Panc1 (cell line): ENCODE results near the gene SPACA7. TPM values are rescaled to one million over a fixed set of nuclear protein-coding genes. Genes with fewer than 3 reads are reported as not detected.

ENCODE experiments used
- ATAC-seq: fragments of 200-7000 bp; cut with Tn5 transposase; 2 replicates; pipeline ENCODE4 v1.9.1; 2020; ENCODE audit warnings: mild to moderate bottlenecking, moderate library complexity
- BruUV-seq: library from RNA; stranded (reverse); fragments of 400-500 nt; replicated peaks from 2 replicates; lab custom pipeline; 2021; lab: Mats Ljungman, UMichigan
- CTCF ChIA-PET: fragments of 300-600 bp; sonication (Branson Sonifier 250); formaldehyde crosslinking; loops from one replicate; lab custom pipeline; 2022; ENCODE audit warnings: antibody characterized with exemption; lab: Charles Lee
- POLR2A ChIA-PET: fragments of 300-600 bp; sonication (Branson Sonifier 250); formaldehyde crosslinking; loops from one replicate; lab custom pipeline; 2022; ENCODE audit warnings: antibody characterized with exemption; lab: Charles Lee
- DNase-seq: peaks from one replicate; pipeline ENCODE4 v3.0.0-alpha.2; 2010; ENCODE audit warnings: low read depth, low spot score
- H3K27ac ChIP-seq: 2 replicates; pipeline ENCODE4 v1.5.1; 2011; ENCODE audit warnings: mild to moderate bottlenecking, low read length, inconsistent platforms
- H3K27me3 ChIP-seq: fragments of 200-500 bp; sonication (Bioruptor generic); 2 replicates; pipeline ENCODE4 v1.6.0; 2014; ENCODE audit warnings: low read length, inconsistent platforms; ENCODE audit not compliant: control insufficient read depth, insufficient read depth
- H3K36me3 ChIP-seq: fragments of 200-500 bp; sonication (Bioruptor generic); 2 replicates; pipeline ENCODE4 v1.5.1; 2014; ENCODE audit warnings: inconsistent platforms, mild to moderate bottlenecking, low read length, moderate library complexity; ENCODE audit not compliant: control insufficient read depth, insufficient read depth
- H3K4me1 ChIP-seq: 2 replicates; pipeline ENCODE4 v1.5.1; 2011; ENCODE audit warnings: inconsistent platforms, mild to moderate bottlenecking, low read length, moderate library complexity; ENCODE audit not compliant: control insufficient read depth, insufficient read depth
- H3K4me3 ChIP-seq, 2 experiments: 2 replicates each; pipeline ENCODE4 v1.5.1; 2011 to 2012; ENCODE audit warnings: low read depth in 2 of 2, low read length in 2 of 2, mild to moderate bottlenecking in 2 of 2, inconsistent platforms in 1 of 2, moderate library complexity in 1 of 2
- H3K9me3 ChIP-seq: fragments of 200-500 bp; sonication (Bioruptor generic); 2 replicates; pipeline ENCODE4 v1.5.1; 2014; ENCODE audit warnings: low read depth, mild to moderate bottlenecking, inconsistent platforms, low read length, moderate library complexity; ENCODE audit not compliant: control insufficient read depth, insufficient read depth
- POLR2AphosphoS5 ChIP-seq: IDR thresholded peaks from 2 replicates; pipeline ENCODE4 v1.6.1; 2012; ENCODE audit warnings: mild to moderate bottlenecking, low read depth, low read length, moderate library complexity
- SIN3A ChIP-seq: IDR thresholded peaks from 2 replicates; pipeline ENCODE4 v1.6.1; 2012; ENCODE audit warnings: low read depth, mild to moderate bottlenecking, low read length, moderate library complexity, borderline replicate concordance; ENCODE audit not compliant: insufficient read depth
- TCF7L2 ChIP-seq: IDR thresholded peaks from 2 replicates; pipeline ENCODE4 v1.6.1; 2011; ENCODE audit warnings: mild to moderate bottlenecking, low read depth, low read length, inconsistent platforms
- in situ Hi-C: cut with HindIII; loops from 2 replicates; pipeline ENCODE4 v1.10.0; 2016; ENCODE audit warnings: low sequenced_read_pairs, low pct_unique_long_range_greater_than_20kb
- intact Hi-C: fragments of 100-400 bp; cut with micrococcal nuclease; formaldehyde crosslinking; loops from one replicate; pipeline ENCODE4 v1.10.0; 2022; ENCODE audit not compliant: unreplicated experiment
- total RNA-seq: library from RNA; stranded (reverse); gene quantifications from one replicate; pipeline ENCODE4 v1.2.1, GENCODE V29; 2021; ENCODE audit not compliant: unreplicated experiment
- TF ChIP-seq, protein P1 (sequence below): fragments of 450-650 bp; IDR thresholded peaks from 2 replicates; pipeline ENCODE4 v1.5.1; 2017; ENCODE audit warnings: mild to moderate bottlenecking
- TF ChIP-seq, protein P2 (sequence below), 2 experiments: IDR thresholded peaks; 2 replicates each; pipeline ENCODE4 v1.6.1; 2011 to 2012; ENCODE audit warnings: low read depth in 2 of 2, control low read depth in 1 of 2, low read length in 1 of 2, mild to moderate bottlenecking in 1 of 2, moderate library complexity in 1 of 2; ENCODE audit not compliant: insufficient read depth in 1 of 2

The SPACA7 gene
- total RNA-seq, 1 experiment from 2014 or later, result not detected

DNA sequence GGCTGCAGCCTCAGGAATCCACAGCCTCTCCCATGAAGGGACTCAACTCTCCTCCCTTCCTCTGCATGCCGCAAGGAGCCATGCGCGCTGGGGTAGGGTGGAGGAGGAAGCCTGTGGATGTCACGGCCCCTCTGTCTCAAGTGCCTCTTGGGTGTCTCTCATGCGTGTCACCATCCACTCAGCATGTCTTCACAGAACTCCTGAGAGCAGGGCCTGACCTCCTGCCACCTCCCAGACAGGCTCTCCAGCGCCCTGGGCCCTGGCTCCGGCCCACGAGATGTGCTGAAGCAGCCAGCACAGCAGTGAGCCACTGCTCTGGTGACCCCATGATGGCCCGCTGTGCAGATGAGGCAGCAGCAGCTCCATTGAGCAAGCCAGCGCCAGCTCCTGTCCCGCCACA lies 25.9 kb upstream of the SPACA7 start:
- H3K9me3 ChIP-seq, result no peaks in the 10 kb centered on the region
- no peaks in the 10 kb centered on the region for H3K4me1 ChIP-seq
- H3K4me3 ChIP-seq, result no peak overlapping the region
- DNase-seq, result no peak
- BruUV-seq, result no TSS peak
- H3K27ac ChIP-seq, result no peak overlapping the region
- no peaks in the 10 kb centered on the region; the same call in 1 of the 2 replicates for H3K27me3 ChIP-seq
- no peaks in the 10 kb centered on the region for H3K36me3 ChIP-seq
- ChIA-PET CTCF (no interaction called here), POLR2A (no interaction called here)
- intact Hi-C loops, result loop anchor here (10.0 kb wide), 1 partner anchor 95 kb away; no protein-coding TSS in a partner anchor
- in situ Hi-C loops, result no loop called here
- TF ChIP-seq POLR2AphosphoS5 (no peak), SIN3A (no peak), TCF7L2 (no peak)
- TF ChIP-seq, protein P1, sequence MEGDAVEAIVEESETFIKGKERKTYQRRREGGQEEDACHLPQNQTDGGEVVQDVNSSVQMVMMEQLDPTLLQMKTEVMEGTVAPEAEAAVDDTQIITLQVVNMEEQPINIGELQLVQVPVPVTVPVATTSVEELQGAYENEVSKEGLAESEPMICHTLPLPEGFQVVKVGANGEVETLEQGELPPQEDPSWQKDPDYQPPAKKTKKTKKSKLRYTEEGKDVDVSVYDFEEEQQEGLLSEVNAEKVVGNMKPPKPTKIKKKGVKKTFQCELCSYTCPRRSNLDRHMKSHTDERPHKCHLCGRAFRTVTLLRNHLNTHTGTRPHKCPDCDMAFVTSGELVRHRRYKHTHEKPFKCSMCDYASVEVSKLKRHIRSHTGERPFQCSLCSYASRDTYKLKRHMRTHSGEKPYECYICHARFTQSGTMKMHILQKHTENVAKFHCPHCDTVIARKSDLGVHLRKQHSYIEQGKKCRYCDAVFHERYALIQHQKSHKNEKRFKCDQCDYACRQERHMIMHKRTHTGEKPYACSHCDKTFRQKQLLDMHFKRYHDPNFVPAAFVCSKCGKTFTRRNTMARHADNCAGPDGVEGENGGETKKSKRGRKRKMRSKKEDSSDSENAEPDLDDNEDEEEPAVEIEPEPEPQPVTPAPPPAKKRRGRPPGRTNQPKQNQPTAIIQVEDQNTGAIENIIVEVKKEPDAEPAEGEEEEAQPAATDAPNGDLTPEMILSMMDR, result no peak
- TF ChIP-seq, protein P2, sequence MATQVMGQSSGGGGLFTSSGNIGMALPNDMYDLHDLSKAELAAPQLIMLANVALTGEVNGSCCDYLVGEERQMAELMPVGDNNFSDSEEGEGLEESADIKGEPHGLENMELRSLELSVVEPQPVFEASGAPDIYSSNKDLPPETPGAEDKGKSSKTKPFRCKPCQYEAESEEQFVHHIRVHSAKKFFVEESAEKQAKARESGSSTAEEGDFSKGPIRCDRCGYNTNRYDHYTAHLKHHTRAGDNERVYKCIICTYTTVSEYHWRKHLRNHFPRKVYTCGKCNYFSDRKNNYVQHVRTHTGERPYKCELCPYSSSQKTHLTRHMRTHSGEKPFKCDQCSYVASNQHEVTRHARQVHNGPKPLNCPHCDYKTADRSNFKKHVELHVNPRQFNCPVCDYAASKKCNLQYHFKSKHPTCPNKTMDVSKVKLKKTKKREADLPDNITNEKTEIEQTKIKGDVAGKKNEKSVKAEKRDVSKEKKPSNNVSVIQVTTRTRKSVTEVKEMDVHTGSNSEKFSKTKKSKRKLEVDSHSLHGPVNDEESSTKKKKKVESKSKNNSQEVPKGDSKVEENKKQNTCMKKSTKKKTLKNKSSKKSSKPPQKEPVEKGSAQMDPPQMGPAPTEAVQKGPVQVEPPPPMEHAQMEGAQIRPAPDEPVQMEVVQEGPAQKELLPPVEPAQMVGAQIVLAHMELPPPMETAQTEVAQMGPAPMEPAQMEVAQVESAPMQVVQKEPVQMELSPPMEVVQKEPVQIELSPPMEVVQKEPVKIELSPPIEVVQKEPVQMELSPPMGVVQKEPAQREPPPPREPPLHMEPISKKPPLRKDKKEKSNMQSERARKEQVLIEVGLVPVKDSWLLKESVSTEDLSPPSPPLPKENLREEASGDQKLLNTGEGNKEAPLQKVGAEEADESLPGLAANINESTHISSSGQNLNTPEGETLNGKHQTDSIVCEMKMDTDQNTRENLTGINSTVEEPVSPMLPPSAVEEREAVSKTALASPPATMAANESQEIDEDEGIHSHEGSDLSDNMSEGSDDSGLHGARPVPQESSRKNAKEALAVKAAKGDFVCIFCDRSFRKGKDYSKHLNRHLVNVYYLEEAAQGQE (IDR thresholded peaks at IDR 0.05; ENCODE audit: insufficient read depth in 1 of 2, low read depth in 2 of 2, low read length in 1 of 2), result no peak
- ATAC-seq, result no peak

DNA sequence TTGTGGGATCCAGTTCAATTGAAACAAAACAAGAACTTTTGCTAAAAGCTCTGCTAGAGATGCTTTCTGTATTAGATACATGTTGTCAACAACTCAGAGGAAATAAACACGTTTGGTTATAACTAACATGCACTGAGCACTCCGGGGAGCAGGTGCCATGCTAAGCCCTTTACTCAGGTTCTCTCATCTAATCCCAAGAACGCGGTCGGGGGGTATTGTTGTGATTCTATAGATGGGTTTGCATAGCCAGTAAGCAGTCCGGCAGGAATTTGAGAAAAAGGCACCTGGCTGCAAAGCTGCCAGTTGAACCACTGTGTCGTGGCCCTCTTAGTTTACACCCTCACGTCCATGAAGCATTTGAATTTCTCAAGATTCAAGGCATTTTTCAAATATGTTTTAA lies 24.3 kb upstream of the SPACA7 start:
- DNase-seq, result no peak
- ChIA-PET POLR2A (no interaction called here), CTCF (no interaction called here)
- no peak for ATAC-seq
- intact Hi-C loops (loop anchor here (10.0 kb wide), 1 partner anchor 93 kb away; no protein-coding TSS in a partner anchor), in situ Hi-C loops (no loop called here)
- Histone ChIP-seq H3K4me1 (no peaks in the 10 kb centered on the region), H3K27me3 (no peaks in the 10 kb centered on the region; the same call in 1 of the 2 replicates), H3K27ac (no peak overlapping the region), H3K4me3 (no peak overlapping the region), H3K36me3 (no peaks in the 10 kb centered on the region), H3K9me3 (no peaks in the 10 kb centered on the region)
- no TSS peak for BruUV-seq
- TF ChIP-seq POLR2AphosphoS5 (no peak), TCF7L2 (no peak), SIN3A (no peak)
- TF ChIP-seq, protein P2 (IDR thresholded peaks at IDR 0.05; ENCODE audit: insufficient read depth in 1 of 2, low read depth in 2 of 2, low read length in 1 of 2), result no peak
- TF ChIP-seq, protein P1, result no peak
